ENCODE measurements around the gene NCAM2.

Gene NCAM2

GRCh38 chr21:21163904-21164303 is 165.7 kb downstream of the NCAM2 start (continued):
- no peak for TF ChIP-seq ZBTB11 (tag by site-specific recombination; conservative IDR thresholded peaks at IDR 0.05; ENCODE audit: low read depth)
- TF ChIP-seq ZNF660 (tag by site-specific recombination; IDR thresholded peaks at IDR 0.05), result no peak
- no peak for TF ChIP-seq ZEB2 (tag by site-specific recombination; IDR thresholded peaks at IDR 0.05)
- TF ChIP-seq ZNF560 (tag by site-specific recombination; IDR thresholded peaks at IDR 0.05; ENCODE audit: borderline replicate concordance), result no peak

DNA sequence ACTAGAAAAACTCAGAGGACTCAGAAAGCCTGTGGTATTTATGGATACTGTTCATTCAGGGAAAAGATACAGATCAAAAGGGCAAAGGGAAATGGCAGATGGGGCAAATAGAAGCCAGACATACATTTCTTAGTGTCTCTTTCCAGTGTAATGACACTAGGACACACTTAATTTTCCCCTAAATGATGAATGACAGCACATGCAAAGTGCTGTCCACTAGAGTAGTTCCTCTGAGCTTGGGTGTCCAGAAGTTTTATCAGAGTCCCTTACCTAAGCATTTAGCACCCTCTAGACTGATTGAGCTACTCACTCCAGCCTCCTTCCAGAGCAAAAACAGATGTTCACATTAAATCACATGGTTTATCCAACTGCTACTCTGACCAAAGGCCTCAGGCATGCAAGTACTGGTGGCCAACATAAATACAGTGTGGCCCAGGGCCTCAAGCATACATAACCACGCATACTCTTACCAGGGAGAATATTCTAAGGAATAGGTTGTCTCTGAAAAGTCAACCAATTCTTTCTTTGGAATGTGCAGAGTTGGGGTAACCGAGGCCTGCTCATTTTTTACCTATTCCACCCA is 166.9 kb downstream of the NCAM2 start:
- no peak overlapping the region for H3K4me3 ChIP-seq (ENCODE audit: low read depth, low read length)
- H3K27ac ChIP-seq (ENCODE audit: extremely low read depth, low read depth, low read length), result no peak overlapping the region
- ChIA-PET POLR2A (no interaction called here), CTCF (interaction anchor here (1.3 kb wide), 1 partner anchor 757 kb away, joined by 6 read pairs; no protein-coding TSS in a partner anchor)
- H3K36me3 ChIP-seq (ENCODE audit: control insufficient read depth in 2 of 2, insufficient read depth in 1 of 2, low read length in 2 of 2), result no peaks in the 10 kb centered on the region
- no peaks in the 10 kb centered on the region for H3K9me3 ChIP-seq (ENCODE audit: control insufficient read depth, insufficient read depth, low read depth, low read length)
- H3K4me1 ChIP-seq (ENCODE audit: control insufficient read depth, insufficient read depth, low read length), result no peaks in the 10 kb centered on the region
- no peak for TF ChIP-seq PATZ1 (tag by site-specific recombination; IDR thresholded peaks at IDR 0.05)
- no peak for TF ChIP-seq ZNF560 (tag by site-specific recombination; IDR thresholded peaks at IDR 0.05; ENCODE audit: borderline replicate concordance)
- TF ChIP-seq, protein P1, sequence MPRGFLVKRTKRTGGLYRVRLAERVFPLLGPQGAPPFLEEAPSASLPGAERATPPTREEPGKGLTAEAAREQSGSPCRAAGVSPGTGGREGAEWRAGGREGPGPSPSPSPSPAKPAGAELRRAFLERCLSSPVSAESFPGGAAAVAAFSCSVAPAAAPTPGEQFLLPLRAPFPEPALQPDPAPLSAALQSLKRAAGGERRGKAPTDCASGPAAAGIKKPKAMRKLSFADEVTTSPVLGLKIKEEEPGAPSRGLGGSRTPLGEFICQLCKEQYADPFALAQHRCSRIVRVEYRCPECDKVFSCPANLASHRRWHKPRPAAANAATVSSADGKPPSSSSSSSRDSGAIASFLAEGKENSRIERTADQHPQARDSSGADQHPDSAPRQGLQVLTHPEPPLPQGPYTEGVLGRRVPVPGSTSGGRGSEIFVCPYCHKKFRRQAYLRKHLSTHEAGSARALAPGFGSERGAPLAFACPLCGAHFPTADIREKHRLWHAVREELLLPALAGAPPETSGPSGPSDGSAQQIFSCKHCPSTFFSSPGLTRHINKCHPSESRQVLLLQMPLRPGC (tag by site-specific recombination; IDR thresholded peaks at IDR 0.05), result no peak
- TF ChIP-seq, protein P2, sequence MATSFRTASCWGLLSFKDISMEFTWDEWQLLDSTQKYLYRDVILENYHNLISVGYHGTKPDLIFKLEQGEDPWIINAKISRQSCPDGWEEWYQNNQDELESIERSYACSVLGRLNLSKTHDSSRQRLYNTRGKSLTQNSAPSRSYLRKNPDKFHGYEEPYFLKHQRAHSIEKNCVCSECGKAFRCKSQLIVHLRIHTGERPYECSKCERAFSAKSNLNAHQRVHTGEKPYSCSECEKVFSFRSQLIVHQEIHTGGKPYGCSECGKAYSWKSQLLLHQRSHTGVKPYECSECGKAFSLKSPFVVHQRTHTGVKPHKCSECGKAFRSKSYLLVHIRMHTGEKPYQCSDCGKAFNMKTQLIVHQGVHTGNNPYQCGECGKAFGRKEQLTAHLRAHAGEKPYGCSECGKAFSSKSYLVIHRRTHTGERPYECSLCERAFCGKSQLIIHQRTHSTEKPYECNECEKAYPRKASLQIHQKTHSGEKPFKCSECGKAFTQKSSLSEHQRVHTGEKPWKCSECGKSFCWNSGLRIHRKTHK (tag by site-specific recombination; IDR thresholded peaks at IDR 0.05), result no peak
- no peak for TF ChIP-seq ZNF394 (tag by site-specific recombination; IDR thresholded peaks at IDR 0.05; ENCODE audit: borderline replicate concordance)
- no peak for TF ChIP-seq HOXA7 (CRISPR knock-in tag; IDR thresholded peaks at IDR 0.05; ENCODE audit: borderline replicate concordance)
- no peak for TF ChIP-seq ZNF211 (tag by site-specific recombination; IDR thresholded peaks at IDR 0.05; ENCODE audit: low read depth)
- TF ChIP-seq ZNF677 (tag by site-specific recombination; IDR thresholded peaks at IDR 0.05), result no peak
- no peak for TF ChIP-seq ZNF621 (tag by site-specific recombination; IDR thresholded peaks at IDR 0.05)
- no peak for TF ChIP-seq PRDM1 (tag by site-specific recombination; IDR thresholded peaks at IDR 0.05)
- TF ChIP-seq REST (tag by site-specific recombination; IDR thresholded peaks at IDR 0.05), result no peak
- TF ChIP-seq ZNF184 (tag by site-specific recombination; IDR thresholded peaks at IDR 0.05), result no peak
- TF ChIP-seq ZNF280D (tag by site-specific recombination; IDR thresholded peaks at IDR 0.05), result no peak
- TF ChIP-seq ZNF174 (tag by site-specific recombination; IDR thresholded peaks at IDR 0.05), result no peak
- no peak for TF ChIP-seq ZBTB20 (tag by site-specific recombination; IDR thresholded peaks at IDR 0.05)
- TF ChIP-seq ZNF112 (tag by site-specific recombination; IDR thresholded peaks at IDR 0.05), result no peak
- TF ChIP-seq ZNF747 (tag by site-specific recombination; IDR thresholded peaks at IDR 0.05), result no peak
